Osteocyte (in vitro differentiated cells): ENCODE data around the gene PCDH12. TPM values are rescaled to one million over a fixed set of nuclear protein-coding genes. Genes with fewer than 3 reads are reported as not detected.

ENCODE experiments used
- DNase-seq: peaks from one replicate; pipeline ENCODE4 v3.0.0; 2021; ENCODE audit warnings: mixed read lengths; ENCODE audit not compliant: unreplicated experiment; ENCODE audit errors: extremely low spot score
- H3K27ac Mint-ChIP-seq: one replicate; pipeline ENCODE4 v1.8.0; 2021; ENCODE audit warnings: mild to moderate bottlenecking, mixed read lengths; ENCODE audit not compliant: unreplicated experiment
- H3K27me3 Mint-ChIP-seq: one replicate; pipeline ENCODE4 v1.8.0; 2021; ENCODE audit warnings: mixed read lengths; ENCODE audit not compliant: unreplicated experiment
- H3K36me3 Mint-ChIP-seq: one replicate; pipeline ENCODE4 v1.8.0; 2021; ENCODE audit warnings: mixed read lengths; ENCODE audit not compliant: unreplicated experiment
- H3K4me1 Mint-ChIP-seq: one replicate; pipeline ENCODE4 v1.8.0; 2021; ENCODE audit warnings: mixed read lengths; ENCODE audit not compliant: unreplicated experiment
- H3K4me3 Mint-ChIP-seq: one replicate; pipeline ENCODE4 v1.8.0; 2021; ENCODE audit warnings: mild to moderate bottlenecking, moderate library complexity, mixed read lengths; ENCODE audit not compliant: unreplicated experiment
- H3K9me3 Mint-ChIP-seq: one replicate; pipeline ENCODE4 v1.8.0; 2021; ENCODE audit warnings: mixed read lengths; ENCODE audit not compliant: unreplicated experiment
- CTCF ChIP-seq: fragments of 200-600 bp; sonication (generic); IDR thresholded peaks from 2 replicates; pipeline ENCODE4 v1.5.0; 2021; ENCODE audit warnings: antibody characterized with exemption, mild to moderate bottlenecking, moderate library complexity
- total RNA-seq: library from RNA; stranded (reverse); gene quantifications from 2 replicates; pipeline ENCODE4 v1.2.1, GENCODE V29; 2021

PCDH12 gene
- total RNA-seq, 1 donor from 2014 or later: not detected

- H3K36me3 Mint-ChIP-seq: no peaks in the 10 kb centered on the region
These were observed 6.6 kb downstream of the PCDH12 start for GRCh38 chr5:141951332-141951781.

GRCh38 chr5:141950207-141951005 lies 7.6 kb downstream of the PCDH12 start:
- no peak for DNase-seq
- Mint-ChIP-seq H3K27ac (no peak overlapping the region), H3K9me3 (no peaks in the 10 kb centered on the region), H3K4me3 (no peak overlapping the region), H3K27me3 (peaks cover 12% of the 10 kb centered on the region), H3K4me1 (no peaks in the 10 kb centered on the region), H3K36me3 (no peaks in the 10 kb centered on the region)
- TF ChIP-seq CTCF: no peak

More at GRCh38 chr5:141951332-141951781, 6.6 kb downstream of the PCDH12 start:
- Mint-ChIP-seq H3K4me1 (no peaks in the 10 kb centered on the region), H3K9me3 (no peaks in the 10 kb centered on the region), H3K27me3 (peaks cover 10% of the 10 kb centered on the region), H3K4me3 (no peak overlapping the region), H3K27ac (no peak overlapping the region)
- peak; percentile 40 for TF ChIP-seq CTCF
- DNase-seq: no peak

- H3K9me3 Mint-ChIP-seq: no peaks in the 10 kb centered on the region
- no peak for DNase-seq
- no peaks in the 10 kb centered on the region for H3K36me3 Mint-ChIP-seq
- no peak overlapping the region for H3K4me3 Mint-ChIP-seq
- no peak overlapping the region for H3K27ac Mint-ChIP-seq
- no peak for TF ChIP-seq CTCF
- peaks cover 13% of the 10 kb centered on the region for H3K27me3 Mint-ChIP-seq
- H3K4me1 Mint-ChIP-seq: no peaks in the 10 kb centered on the region
These were observed 8.5 kb downstream of the PCDH12 start for GRCh38 chr5:141949511-141949910.

- DNase-seq: no peak
- Mint-ChIP-seq H3K36me3 (no peaks in the 10 kb centered on the region), H3K27ac (no peak overlapping the region), H3K9me3 (no peaks in the 10 kb centered on the region), H3K27me3 (peaks cover 13% of the 10 kb centered on the region), H3K4me1 (no peaks in the 10 kb centered on the region), H3K4me3 (no peak overlapping the region)
- TF ChIP-seq CTCF: no peak
These were observed 9.2 kb downstream of the PCDH12 start for GRCh38 chr5:141948812-141949211.

GRCh38 chr5:141947316-141947715 lies 10.7 kb downstream of the PCDH12 start:
- DNase-seq: no peak
- H3K4me1 Mint-ChIP-seq: no peaks in the 10 kb centered on the region
- no peak overlapping the region for H3K4me3 Mint-ChIP-seq
- no peaks in the 10 kb centered on the region for H3K9me3 Mint-ChIP-seq
- H3K27ac Mint-ChIP-seq: no peak overlapping the region
- no peaks in the 10 kb centered on the region for H3K36me3 Mint-ChIP-seq
- no peak for TF ChIP-seq CTCF
- peaks cover 11% of the 10 kb centered on the region for H3K27me3 Mint-ChIP-seq
